Caco-2 (cell line): Measurements from ENCODE around the gene RALGAPB. TPM values are rescaled to one million over a fixed set of nuclear protein-coding genes. Genes with fewer than 3 reads are reported as not detected.

Experiments used
- BruUV-seq: library from RNA; stranded (reverse); fragments of 400-500 nt; replicated peaks from 2 replicates; lab custom pipeline; 2021; lab: Mats Ljungman, UMichigan
- CTCF ChIA-PET: fragments of 300-600 bp; sonication (Branson Sonifier 250); formaldehyde crosslinking; loops from one replicate; lab custom pipeline; 2022; ENCODE audit warnings: antibody characterized with exemption; lab: Charles Lee
- POLR2A ChIA-PET: fragments of 300-600 bp; sonication (Branson Sonifier 250); formaldehyde crosslinking; loops from one replicate; lab custom pipeline; 2022; ENCODE audit warnings: antibody characterized with exemption; lab: Charles Lee
- DNase-seq, 2 experiments: peaks; one replicate each; pipeline versions ENCODE4 v3.0.0 to v3.0.0-alpha.2; 2020 to 2022
- H3K27me3 ChIP-seq: replicated peaks from 2 replicates; pipeline ENCODE4 v1.6.0; 2011; ENCODE audit warnings: low read length; ENCODE audit not compliant: control insufficient read depth, insufficient read depth
- H3K36me3 ChIP-seq: 2 replicates; pipeline ENCODE4 v1.5.1; 2011; ENCODE audit warnings: low read length; ENCODE audit not compliant: control insufficient read depth, insufficient read depth
- H3K4me1 ChIP-seq: fragments of 250-450 bp; sonication (Bioruptor Pico); 2 replicates; pipeline ENCODE4 v1.5.1; 2020; ENCODE audit warnings: mild to moderate bottlenecking
- H3K4me3 ChIP-seq: 2 replicates; pipeline ENCODE4 v1.5.1; 2011; ENCODE audit warnings: low read depth, mild to moderate bottlenecking, control low read depth, low read length
- H3K9me3 ChIP-seq: fragments of 250-450 bp; sonication (Bioruptor Pico); 2 replicates; pipeline ENCODE4 v1.5.1; 2020; ENCODE audit warnings: mild to moderate bottlenecking, moderate library complexity
- H3K27ac Mint-ChIP-seq: one replicate; pipeline ENCODE4 v1.8.0; 2022; ENCODE audit warnings: mixed read lengths; ENCODE audit not compliant: unreplicated experiment
- H3K27me3 Mint-ChIP-seq: one replicate; pipeline ENCODE4 v1.8.0; 2022; ENCODE audit warnings: mixed read lengths; ENCODE audit not compliant: insufficient read depth, unreplicated experiment
- H3K36me3 Mint-ChIP-seq: one replicate; pipeline ENCODE4 v1.8.0; 2022; ENCODE audit warnings: mild to moderate bottlenecking, mixed read lengths; ENCODE audit not compliant: insufficient read depth, unreplicated experiment
- H3K4me1 Mint-ChIP-seq: one replicate; pipeline ENCODE4 v1.8.0; 2022; ENCODE audit warnings: low read depth, mixed read lengths; ENCODE audit not compliant: unreplicated experiment
- H3K4me3 Mint-ChIP-seq: one replicate; pipeline ENCODE4 v1.8.0; 2022; ENCODE audit warnings: mild to moderate bottlenecking, moderate library complexity, mixed read lengths; ENCODE audit not compliant: unreplicated experiment
- H3K9me3 Mint-ChIP-seq: one replicate; pipeline ENCODE4 v1.8.0; 2022; ENCODE audit warnings: mixed read lengths; ENCODE audit not compliant: unreplicated experiment
- intact Hi-C: fragments of 100-400 bp; cut with micrococcal nuclease; formaldehyde crosslinking; loops from one replicate; pipeline ENCODE4 v1.10.0; 2022; ENCODE audit not compliant: unreplicated experiment
- total RNA-seq: library from RNA; stranded (reverse); gene quantifications from 2 replicates; pipeline ENCODE4 v1.2.3, GENCODE V29; 2022
- TF ChIP-seq, protein P1 (sequence below), 2 experiments: fragments of 200-600 bp in 1 of 2; IDR thresholded peaks; 1 replicate in 1 of 2; 2 replicates in 1 of 2; pipeline versions ENCODE4 v1.5.1 to v1.8.0; 2011 to 2022; ENCODE audit warnings: antibody characterized with exemption in 1 of 2, control low read depth in 1 of 2, inconsistent platforms in 1 of 2, low read depth in 1 of 2, low read length in 1 of 2, mild to moderate bottlenecking in 1 of 2, moderate library complexity in 1 of 2; ENCODE audit not compliant: insufficient read depth in 1 of 2, severe bottlenecking in 1 of 2, unreplicated experiment in 1 of 2

Gene RALGAPB
- total RNA-seq, 1 experiment from 2014 or later = 69.1 TPM

DNA sequence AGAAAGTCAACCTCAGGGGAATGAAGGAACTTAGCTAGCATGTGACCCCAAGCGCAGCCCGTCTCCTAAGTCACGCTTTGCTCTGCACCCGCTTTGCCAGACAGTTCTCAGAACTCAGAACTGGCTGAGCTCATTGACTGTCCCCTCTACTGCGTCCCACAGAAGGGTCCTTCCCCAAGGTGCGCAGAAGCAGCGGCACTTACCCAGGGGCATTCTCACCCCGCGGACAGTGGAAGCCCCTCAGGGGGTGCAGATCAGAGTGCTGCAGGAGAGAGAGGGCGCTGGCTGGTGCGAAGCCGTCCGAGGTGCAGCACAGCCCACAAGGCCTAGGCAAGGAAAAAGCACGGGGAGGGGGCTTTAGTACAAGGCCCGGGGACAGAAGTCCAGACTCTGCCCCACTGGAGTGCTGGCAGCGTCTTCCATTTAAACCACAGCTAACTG, 38.3 kb upstream of the RALGAPB start:
- H3K27me3 Mint-ChIP-seq = peaks cover 6% of the 10 kb centered on the region
- H3K4me1 Mint-ChIP-seq = peaks cover 21% of the 10 kb centered on the region
- BruUV-seq = no TSS peak
- Histone ChIP-seq H3K9me3 (no peaks in the 10 kb centered on the region), H3K27me3 (no peaks in the 10 kb centered on the region), H3K36me3 (peaks cover 23% of the 10 kb centered on the region), H3K4me3 (peak overlapping the region; percentile 73), H3K4me1 (peaks cover 10% of the 10 kb centered on the region)
- ChIA-PET CTCF (interaction anchor here (0.6 to 2.7 kb wide), 7 partner anchors 8 to 196 kb away, joined by 3 to 91 read pairs (median 4); partner anchors contain the start of gene RALGAPB), POLR2A (interaction anchor here (0.5 to 3.7 kb wide), 5 partner anchors 13 to 72 kb away, joined by 3 to 104 read pairs (median 3); partner anchors contain the start of gene RALGAPB)
- peak overlapping the region; percentile 94 for H3K4me3 Mint-ChIP-seq
- H3K27ac Mint-ChIP-seq = peak overlapping the region; percentile 95
- peak in 1 of 2 experiments; percentile 59 for DNase-seq
- intact Hi-C loops = no loop called here
- TF ChIP-seq, protein P1, sequence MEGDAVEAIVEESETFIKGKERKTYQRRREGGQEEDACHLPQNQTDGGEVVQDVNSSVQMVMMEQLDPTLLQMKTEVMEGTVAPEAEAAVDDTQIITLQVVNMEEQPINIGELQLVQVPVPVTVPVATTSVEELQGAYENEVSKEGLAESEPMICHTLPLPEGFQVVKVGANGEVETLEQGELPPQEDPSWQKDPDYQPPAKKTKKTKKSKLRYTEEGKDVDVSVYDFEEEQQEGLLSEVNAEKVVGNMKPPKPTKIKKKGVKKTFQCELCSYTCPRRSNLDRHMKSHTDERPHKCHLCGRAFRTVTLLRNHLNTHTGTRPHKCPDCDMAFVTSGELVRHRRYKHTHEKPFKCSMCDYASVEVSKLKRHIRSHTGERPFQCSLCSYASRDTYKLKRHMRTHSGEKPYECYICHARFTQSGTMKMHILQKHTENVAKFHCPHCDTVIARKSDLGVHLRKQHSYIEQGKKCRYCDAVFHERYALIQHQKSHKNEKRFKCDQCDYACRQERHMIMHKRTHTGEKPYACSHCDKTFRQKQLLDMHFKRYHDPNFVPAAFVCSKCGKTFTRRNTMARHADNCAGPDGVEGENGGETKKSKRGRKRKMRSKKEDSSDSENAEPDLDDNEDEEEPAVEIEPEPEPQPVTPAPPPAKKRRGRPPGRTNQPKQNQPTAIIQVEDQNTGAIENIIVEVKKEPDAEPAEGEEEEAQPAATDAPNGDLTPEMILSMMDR (IDR thresholded peaks at IDR 0.05; ENCODE audit: insufficient read depth in 1 of 2, low read depth in 1 of 2, low read length in 1 of 2, severe bottlenecking in 1 of 2, unreplicated experiment in 1 of 2) = no peak
- no peaks in the 10 kb centered on the region for H3K9me3 Mint-ChIP-seq
- H3K36me3 Mint-ChIP-seq = peaks cover 64% of the 10 kb centered on the region

DNA sequence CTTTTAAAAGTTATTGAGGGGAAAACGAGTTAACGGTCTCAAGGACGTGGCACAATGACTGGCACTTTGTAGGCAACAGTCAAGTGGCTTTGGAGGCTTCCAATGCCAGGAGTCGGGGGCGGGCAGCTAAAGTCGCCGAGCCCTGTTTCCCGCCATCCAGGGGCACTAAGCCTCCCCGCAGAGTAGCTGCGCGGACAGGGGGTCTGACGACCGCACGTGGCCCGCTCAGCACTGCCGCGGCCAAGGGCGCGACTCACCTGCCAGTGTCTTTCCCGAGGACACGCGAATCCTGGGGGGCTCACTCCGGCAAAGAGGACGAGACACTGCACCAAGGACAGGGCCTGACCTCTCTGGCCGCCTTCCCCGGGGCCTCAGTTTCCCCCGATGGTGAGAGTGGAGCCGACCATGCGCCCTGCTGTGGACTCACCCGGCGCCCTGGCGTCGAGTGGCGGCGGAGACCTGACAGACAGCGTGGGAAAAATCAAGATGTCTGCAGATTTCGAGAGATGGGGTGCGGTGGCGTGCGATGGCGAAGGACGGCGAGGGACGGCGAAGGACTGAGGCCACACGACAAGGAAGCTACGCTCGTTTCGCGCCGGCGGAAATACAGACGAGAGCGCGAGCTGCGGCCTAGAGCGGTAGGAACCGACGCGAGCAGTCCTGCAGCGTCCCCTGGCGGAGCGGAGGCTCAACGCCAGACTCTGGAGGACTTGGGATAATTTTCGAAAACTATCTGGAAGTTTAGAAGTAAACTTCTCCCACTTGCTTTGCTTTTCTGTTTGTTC, 37.7 kb upstream of the RALGAPB start, which contains the start of gene SNHG17:
Gene SNHG17 (minus strand): TSS at position 559 of the 785 bp plus-strand sequence.
- H3K4me3 Mint-ChIP-seq = peak within 1 kb of the TSS; percentile 94
- H3K4me1 Mint-ChIP-seq = peaks cover 16% of the 10 kb centered on the region
- TSS peak; percentile 53 for BruUV-seq
- ChIA-PET POLR2A (interaction anchor here (0.6 to 3.7 kb wide), 16 partner anchors 9 to 186 kb away, joined by 3 to 104 read pairs (median 4); partner anchors contain the start of gene RALGAPB), CTCF (interaction anchor here (0.5 to 2.7 kb wide), 12 partner anchors 9 to 936 kb away, joined by 3 to 91 read pairs (median 4); partner anchors contain the start of gene RALGAPB)
- DNase-seq = peak; percentile 97
- Histone ChIP-seq H3K4me1 (peaks cover 10% of the 10 kb centered on the region), H3K36me3 (peaks cover 19% of the 10 kb centered on the region), H3K27me3 (no peaks in the 10 kb centered on the region), H3K4me3 (peak within 1 kb of the TSS; percentile 73), H3K9me3 (no peaks in the 10 kb centered on the region)
- intact Hi-C loops = loop anchor here (1.0 kb wide), 2 partner anchors 11 to 37 kb away; partner anchors contain the start of gene RALGAPB
- TF ChIP-seq, protein P1 (IDR thresholded peaks at IDR 0.05; ENCODE audit: insufficient read depth in 1 of 2, low read depth in 1 of 2, low read length in 1 of 2, severe bottlenecking in 1 of 2, unreplicated experiment in 1 of 2) = peak; percentile 100
- peak within 1 kb of the TSS; percentile 95 for H3K27ac Mint-ChIP-seq
- peaks cover 57% of the 10 kb centered on the region for H3K36me3 Mint-ChIP-seq
- H3K27me3 Mint-ChIP-seq = peaks cover 6% of the 10 kb centered on the region
- no peaks in the 10 kb centered on the region for H3K9me3 Mint-ChIP-seq

DNA sequence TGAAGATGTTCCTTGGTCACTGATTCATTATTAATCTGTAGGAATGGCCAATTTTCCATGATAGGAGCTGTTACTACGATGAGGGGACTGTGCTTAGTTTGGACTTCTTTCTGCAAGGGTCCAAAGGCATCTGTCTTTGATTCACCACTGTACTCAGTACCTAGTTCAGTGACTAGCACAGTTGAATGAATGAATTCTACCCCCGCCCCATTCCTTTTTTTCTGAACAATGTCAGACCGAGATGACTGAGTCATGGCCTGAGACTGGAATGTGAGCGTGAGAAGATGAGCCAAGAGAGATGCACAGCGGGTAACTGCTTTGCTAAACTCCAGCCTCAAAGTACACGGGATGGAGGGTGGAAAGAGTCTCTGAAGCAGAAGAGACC, 37.1 kb upstream of the RALGAPB start:
- peaks cover 16% of the 10 kb centered on the region for H3K4me1 Mint-ChIP-seq
- H3K36me3 Mint-ChIP-seq = peaks cover 51% of the 10 kb centered on the region
- intact Hi-C loops = loop anchor here (1.0 kb wide), 2 partner anchors 11 to 37 kb away; partner anchors contain the start of gene RALGAPB
- no peak for DNase-seq
- Histone ChIP-seq H3K27me3 (no peaks in the 10 kb centered on the region), H3K9me3 (no peaks in the 10 kb centered on the region), H3K4me3 (peak overlapping the region; percentile 73), H3K36me3 (peaks cover 19% of the 10 kb centered on the region), H3K4me1 (peaks cover 10% of the 10 kb centered on the region)
- BruUV-seq = no TSS peak
- peak overlapping the region; percentile 94 for H3K4me3 Mint-ChIP-seq
- TF ChIP-seq, protein P1 (IDR thresholded peaks at IDR 0.05; ENCODE audit: insufficient read depth in 1 of 2, low read depth in 1 of 2, low read length in 1 of 2, severe bottlenecking in 1 of 2, unreplicated experiment in 1 of 2) = no peak
- POLR2A ChIA-PET = interaction anchor here (0.6 to 3.7 kb wide), 14 partner anchors 9 to 186 kb away, joined by 3 to 104 read pairs (median 5); partner anchors contain the start of gene RALGAPB
- peaks cover 6% of the 10 kb centered on the region for H3K27me3 Mint-ChIP-seq
- no peaks in the 10 kb centered on the region for H3K9me3 Mint-ChIP-seq
- peak overlapping the region; percentile 95 for H3K27ac Mint-ChIP-seq
- CTCF ChIA-PET = interaction anchor here (0.5 to 2.7 kb wide), 10 partner anchors 11 to 936 kb away, joined by 3 to 91 read pairs (median 4); partner anchors contain the start of gene RALGAPB
